Occipital lobe (tissue), 2 donors: ENCODE results near the gene CAPN12. TPM values are rescaled to one million over a fixed set of nuclear protein-coding genes. Genes with fewer than 3 reads are reported as not detected.
"Not testable (repeated sequence)": the region's sequence is repeated elsewhere in the genome, so short reads cannot be mapped to it uniquely, and the experiment has no call there.

Experiments used
- DNase-seq: peaks from one replicate; lab custom pipeline; 2025; lab: John Stamatoyannopoulos, UW
- total RNA-seq: library from RNA; depleted of rRNA; stranded (reverse); fragments of >200 nt; gene quantifications from one replicate; pipeline ENCODE4 v1.2.3, GENCODE V29; 2014

CAPN12 gene
- not detected for total RNA-seq

GRCh38 chr19:38744298-38744681 is at the start of gene CAPN12:
CAPN12 (minus strand) TSS chr19:38744474; CDS start chr19:38744165, 309 bp downstream.
- no peak for DNase-seq

DNA sequence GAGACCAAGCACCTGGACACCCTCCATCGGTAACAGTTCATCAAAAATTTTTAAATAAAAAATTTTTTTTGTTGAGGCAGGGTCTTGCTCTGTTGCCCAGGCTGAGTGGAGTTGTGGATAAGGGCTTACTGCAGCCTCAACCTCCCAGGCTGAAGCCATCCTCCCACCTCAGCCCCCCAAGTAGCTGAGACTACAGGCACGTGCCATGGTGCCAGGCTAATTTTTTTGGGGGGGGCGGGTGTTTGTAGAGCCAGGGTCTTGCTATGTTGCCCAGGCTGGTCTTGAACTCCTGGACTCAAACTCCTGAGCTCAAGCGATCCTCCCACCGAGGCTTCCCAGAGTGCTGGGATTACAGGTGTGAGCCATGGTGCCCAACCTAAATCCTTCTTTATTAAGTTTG is 49.4 kb upstream of the CAPN12 start:
- DNase-seq: no peak

GRCh38 chr19:38793177-38793576 is 48.9 kb upstream of the CAPN12 start:
- DNase-seq: no peak

DNA sequence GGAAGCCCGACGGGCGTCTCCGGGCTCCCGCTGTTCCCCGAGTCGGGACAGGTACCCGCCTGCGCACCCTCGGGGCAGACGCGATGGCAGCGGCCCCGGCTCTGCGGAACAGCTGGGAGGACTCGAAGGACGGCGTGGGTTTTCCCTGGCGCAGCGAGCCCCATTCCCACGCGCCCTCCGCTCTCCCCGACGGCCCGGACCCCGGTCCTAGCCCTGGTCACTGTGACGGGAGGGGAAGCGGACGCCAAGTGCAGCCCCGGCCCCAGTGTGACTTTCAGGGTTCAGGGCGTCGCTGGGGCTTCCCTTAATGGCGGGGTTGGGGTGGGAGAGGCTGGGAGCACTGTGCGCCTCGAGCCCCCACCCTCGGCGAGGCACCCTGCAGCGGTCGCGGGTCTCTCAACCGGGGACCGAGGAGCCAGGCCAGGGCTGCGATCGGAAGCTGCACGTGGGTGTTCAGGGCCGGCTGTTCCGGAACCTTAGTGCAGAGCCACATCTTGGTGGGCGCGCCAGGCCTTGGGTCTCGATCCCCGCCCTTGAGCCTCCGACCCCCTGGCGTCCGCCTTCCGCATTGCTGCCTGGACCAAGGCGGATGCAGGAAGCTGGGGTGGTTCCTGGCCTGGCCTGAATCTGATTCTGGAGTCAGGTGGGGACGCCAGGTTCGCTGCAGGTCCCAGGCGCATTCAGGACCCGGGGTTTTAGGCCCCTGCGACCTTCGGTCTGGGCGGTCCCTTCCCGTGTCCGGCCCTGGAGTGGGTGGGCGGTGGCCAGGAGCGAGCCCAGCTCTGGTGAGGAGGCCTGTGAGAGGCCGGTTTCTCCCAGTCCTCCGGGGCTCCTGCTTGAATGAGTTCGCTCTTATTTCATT is 48.2 kb upstream of the CAPN12 start:
- DNase-seq: no peak

- not testable (repeated sequence) for DNase-seq
These were observed 47.3 kb upstream of the CAPN12 start for GRCh38 chr19:38791451-38792064.

- DNase-seq: not testable (repeated sequence)
These were observed 46.5 kb upstream of the CAPN12 start for GRCh38 chr19:38790507-38791403.

DNA sequence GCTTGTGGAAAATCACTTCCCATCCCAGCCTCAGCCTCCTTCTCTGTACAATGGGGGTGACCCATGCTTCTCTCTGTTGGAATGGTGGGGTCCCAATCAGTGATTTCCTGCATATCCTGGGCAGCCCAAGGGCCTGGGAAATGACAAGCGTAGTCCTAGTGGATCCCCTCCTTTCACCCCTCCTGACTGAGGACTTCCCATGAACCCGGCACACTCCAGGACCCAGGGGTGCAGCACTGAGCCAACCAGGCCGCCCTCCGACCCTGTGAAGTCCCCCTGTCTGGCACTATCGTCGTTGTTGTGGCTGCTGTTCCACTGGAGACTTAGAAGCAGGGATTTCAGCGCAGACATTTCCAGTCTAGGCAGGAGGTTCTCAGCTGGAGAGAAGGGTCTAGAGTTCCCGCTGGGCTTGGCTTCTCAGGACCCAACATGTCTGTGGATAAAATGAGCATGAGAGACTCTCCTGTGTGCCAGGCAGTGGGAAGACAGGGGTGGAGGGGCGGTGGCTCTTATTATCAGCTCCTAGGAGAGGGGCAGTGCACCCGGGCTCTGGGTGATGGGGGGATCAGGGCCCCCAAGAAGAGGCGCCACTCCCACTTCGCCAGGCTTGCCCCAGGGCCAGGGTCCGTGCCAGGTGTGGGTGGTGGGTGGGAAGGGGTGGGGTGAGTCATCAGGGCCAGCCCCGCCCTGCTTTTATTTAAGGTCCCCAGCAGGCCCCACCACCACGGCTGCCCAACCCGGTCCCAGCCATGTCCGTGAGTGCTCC is 44.4 kb upstream of the CAPN12 start, which contains the start of gene LGALS7B:
Gene LGALS7B (plus strand): TSS at position 723 of the 766 bp plus-strand sequence. CDS start 27 bp downstream, at position 750.
- no peak for DNase-seq

DNA sequence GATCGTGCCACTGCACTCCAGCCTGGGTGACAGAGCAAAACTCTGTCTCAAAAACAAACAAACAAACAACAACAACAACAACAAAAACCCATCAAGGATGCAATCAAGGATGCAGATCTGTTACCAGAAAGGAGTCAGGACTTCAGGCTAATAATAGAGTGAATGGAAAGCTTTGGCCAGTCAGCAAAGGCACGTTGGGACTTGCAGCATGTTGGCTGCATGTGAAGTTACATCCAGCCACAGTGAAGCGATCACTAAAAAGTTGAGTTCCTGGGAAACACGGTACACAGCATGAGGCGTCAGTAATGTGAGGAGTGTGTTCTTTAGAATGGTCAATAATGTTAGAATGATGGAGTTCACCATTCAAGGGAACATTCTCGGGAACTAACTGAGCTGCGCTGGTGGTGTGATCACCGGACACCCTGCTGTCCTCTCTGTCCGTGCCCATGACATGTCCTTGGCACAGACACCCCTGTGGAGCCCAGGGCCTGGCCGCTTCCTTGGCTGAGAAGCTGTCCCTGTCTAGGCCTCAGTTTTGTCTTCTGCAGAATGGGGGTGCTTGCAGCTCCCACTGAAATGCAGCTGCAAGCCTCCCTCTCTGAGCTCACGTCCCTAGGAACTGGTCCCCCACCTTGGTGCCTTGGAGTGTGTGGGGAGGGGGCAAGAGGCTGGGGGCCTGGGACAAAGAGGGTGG is 42.4 kb upstream of the CAPN12 start:
- DNase-seq: no peak

DNA sequence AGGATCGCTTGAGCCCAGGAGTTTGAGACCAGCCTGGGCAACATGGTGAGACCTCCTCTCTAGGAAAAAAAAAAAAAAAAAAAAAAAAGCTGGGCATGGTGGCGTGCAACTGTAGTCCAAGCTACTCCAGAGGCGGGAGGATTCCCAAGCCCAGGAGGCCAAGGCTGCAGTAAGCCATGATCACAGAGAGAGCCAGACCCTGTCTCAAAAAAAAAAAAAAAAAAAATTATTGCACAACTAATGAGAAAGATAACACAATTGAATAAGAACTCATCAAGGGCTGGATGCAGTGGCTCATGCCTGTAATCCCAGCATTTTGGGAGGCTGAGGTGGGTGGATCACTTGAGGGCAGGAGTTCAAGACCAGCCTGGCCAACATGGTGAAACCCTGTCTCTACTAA is 41.8 kb upstream of the CAPN12 start:
- DNase-seq: not testable (repeated sequence)

DNA sequence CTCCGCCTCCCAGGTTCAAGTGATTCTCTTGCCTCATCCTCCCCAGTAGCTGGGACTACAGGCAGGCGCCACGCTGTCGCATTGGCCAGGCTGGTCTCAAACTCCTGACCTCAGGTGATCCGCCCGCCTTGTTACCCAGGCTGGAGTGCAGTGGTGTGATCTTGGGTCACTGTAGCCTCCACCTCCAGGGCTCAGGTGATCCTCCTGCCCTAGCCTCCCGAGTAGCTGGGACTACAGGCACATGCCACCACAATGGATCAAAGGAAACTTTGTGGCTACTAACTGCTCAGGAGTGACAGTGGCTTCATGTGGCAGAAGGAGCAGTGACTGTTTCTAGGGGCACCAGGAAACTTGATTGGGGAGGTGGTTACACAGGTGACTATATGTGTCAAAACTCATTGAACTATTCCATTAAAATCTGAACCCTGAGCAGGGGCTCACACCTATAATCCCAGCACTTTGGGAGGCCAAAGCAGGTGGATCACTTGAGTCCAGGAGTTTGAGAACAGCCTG is 41.0 kb upstream of the CAPN12 start:
- DNase-seq: no peak

DNA sequence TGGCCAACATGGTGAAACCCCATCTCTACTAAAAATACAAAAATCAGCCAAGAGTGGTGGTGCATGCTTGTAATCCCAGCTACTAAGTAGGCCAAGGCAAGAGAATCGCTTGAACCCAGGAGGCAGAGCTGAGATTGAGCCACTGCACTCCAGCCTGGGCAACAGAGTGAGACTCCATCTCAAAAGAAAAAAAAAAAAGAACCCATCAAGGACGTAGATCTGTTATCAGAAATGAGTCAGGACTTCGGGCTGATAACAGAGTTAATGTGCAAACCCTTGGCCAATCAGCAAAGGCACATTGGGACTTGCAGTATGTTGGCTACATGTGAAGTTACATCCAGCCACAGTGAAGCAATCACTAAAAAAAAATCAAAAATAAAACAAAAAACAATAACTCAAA is 40.0 kb upstream of the CAPN12 start:
- DNase-seq: no peak

- DNase-seq: not testable (repeated sequence)
These were observed 37.9 kb upstream of the CAPN12 start for GRCh38 chr19:38782212-38782611.

DNA sequence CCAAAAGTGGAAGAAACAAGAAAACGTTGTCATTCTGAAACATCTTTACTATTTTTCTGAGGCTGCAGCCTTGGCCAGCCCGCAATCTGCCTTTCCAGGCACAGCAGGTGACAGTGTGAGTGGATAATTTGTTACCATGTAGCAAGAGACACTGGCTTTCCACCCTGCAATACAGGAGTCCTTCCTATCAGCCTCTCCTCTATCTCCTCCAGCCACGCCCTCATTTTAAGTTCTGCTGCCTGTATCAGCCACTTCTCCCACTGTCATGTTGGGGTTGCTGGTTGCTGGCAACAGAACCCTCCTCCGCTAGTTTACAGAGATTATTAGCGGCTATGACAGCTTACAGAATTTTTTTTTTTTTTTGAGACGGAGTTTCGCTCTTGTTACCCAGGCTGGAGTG is 36.8 kb upstream of the CAPN12 start:
- DNase-seq: no peak

DNA sequence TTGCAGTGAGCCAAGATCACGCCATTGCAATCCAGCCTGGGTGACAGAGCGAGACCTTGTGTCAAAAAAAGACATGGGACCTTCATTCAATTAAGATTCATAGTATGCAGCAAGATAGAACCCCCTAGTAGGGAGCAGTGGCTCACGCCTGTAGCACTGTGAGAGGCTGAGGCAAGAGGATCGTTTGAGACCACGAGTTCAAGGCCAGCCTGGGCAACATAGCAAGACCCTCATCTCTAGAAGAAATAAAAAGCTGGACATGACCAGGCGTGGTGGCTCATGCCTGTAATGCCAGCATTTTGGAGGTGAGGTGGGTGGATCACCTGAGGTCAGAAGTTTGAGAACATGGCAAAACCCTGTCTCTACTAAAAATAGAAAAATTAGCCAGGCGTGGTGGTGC is 36.2 kb upstream of the CAPN12 start:
- no peak for DNase-seq

DNA sequence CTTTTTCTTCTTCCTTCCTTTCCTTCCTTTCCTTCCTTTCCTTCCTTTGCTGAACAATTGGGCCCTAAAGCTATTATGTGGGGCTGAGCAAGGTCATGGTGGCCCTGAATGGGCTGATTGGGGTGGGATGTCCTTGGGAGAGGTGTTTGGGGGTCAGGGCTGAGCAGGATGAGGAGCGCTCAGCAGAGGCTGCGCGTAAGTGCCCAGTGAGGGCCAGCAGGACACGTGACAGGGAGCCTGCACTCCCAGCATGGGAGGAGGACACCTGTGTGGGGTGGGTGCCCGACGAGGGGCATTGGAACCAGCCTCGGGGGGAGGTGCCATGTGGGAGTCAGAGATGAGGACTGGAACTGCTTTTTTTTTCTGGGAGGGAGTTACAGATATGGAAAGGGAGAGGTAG is 34.5 kb upstream of the CAPN12 start:
- DNase-seq: no peak

DNA sequence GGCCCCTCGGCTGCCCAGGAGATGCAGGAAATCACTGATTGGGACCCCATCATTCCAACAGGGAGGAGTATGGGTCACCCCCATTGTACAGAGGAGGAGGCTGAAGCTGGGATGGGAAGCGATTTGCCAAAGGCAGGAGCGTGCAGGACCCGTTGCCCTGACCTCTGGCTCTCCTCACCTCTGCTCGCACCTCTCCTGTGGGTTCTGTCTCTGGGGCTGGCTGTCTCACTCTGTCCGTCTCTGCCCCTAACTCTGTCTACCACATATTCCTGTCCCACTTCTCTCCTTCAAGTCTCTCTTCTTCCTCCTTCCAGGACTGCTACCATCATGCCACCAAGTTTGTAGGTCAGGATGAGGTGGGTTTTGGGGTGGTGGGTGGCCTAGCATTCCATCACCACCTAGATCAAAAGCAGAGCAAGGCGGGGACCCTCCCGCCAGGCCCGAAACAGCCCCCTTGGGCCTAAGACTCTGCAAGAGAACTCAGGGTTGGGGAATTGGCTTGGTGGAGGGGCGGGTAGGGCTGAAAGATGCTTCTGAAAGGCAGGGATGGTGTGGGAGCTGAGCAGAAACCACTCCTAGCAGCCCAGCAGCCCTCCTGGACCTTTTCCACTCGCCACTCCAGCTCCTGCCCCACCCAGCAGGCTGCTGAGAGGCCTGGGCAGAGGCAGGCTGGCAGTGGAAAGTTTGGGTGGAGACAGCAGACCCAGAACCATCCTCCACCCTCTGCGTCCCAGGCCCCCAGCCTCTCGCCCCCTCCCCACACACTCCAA is 30.1 kb upstream of the CAPN12 start:
- no peak for DNase-seq

- no peak for DNase-seq
These were observed 29.3 kb upstream of the CAPN12 start, which contains the start of gene LGALS7 for GRCh38 chr19:38773469-38774177. LGALS7 (minus strand) TSS chr19:38773517; CDS start chr19:38773492, 25 bp downstream.

DNA sequence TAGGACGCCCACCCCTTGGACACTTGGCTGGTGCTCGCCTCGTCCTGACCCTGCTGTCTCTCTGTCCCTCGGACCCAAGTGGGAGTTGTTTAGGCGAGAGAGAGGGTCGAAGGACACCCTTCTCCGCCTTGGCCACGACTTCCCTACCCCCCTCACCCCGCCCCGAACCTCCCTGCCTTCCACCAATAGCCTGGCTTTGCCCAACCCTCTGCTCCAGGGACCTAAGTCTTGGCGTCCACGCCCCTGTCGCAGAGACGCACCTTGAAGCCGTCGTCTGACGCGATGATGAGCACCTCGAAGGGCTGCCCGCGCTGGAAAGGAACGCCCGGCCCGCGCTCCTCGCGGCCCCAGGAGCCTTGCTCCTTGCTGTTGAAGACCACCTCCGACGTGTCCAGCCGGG is 27.3 kb upstream of the CAPN12 start:
- not testable (repeated sequence) for DNase-seq

GRCh38 chr19:38770949-38771275 is 26.6 kb upstream of the CAPN12 start:
- DNase-seq: not testable (repeated sequence)
